Measurements from ENCODE around the gene TOR2A.

The TOR2A gene

GRCh38 chr9:127778280-127779135 lies 43.4 kb upstream of the TOR2A start, which contains the start of gene SH2D3C:
SH2D3C (minus strand) TSS chr9:127778666; CDS start chr9:127778627, 39 bp downstream.
- DNase-seq (ENCODE audit: low read depth), result peak; percentile 59
- TF ChIP-seq CTCF (IDR thresholded peaks at IDR 0.05; ENCODE audit: insufficient read depth, low read depth, low read length, missing control alignments), result no peak
- peak within 1 kb of the TSS; percentile 56 for H3K4me3 ChIP-seq (ENCODE audit: low read depth, low read length)

- peak; percentile 44 for DNase-seq (ENCODE audit: low read depth)
- no peak for TF ChIP-seq CTCF (IDR thresholded peaks at IDR 0.05; ENCODE audit: insufficient read depth, low read depth, low read length, missing control alignments)
- H3K4me3 ChIP-seq (ENCODE audit: low read depth, low read length), result peak overlapping the region; percentile 56
Observed at GRCh38 chr9:127777368-127777980, 42.4 kb upstream of the TOR2A start.

DNA sequence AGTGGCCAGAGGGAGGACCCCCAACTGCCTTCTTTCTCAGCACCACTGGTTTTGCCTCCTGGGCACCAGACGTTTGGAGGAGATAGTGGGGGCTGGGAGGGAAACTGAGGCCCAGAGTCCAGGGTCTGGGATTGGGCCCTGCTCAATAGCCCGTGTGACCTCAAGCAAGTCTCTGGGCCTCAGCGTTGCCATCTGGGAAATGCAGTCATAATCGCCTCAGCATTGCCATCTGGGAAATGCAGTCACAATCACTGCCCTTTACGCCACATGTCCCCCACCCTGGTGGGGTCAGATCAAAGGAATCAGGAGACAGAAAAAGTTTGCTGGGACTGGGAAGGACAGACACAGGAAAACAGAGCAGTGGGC lies 41.8 kb upstream of the TOR2A start:
- no peak for TF ChIP-seq CTCF (IDR thresholded peaks at IDR 0.05; ENCODE audit: insufficient read depth, low read depth, low read length, missing control alignments)
- peak overlapping the region; percentile 56 for H3K4me3 ChIP-seq (ENCODE audit: low read depth, low read length)
- peak; percentile 57 for DNase-seq (ENCODE audit: low read depth)

GRCh38 chr9:127776195-127776923 lies 41.3 kb upstream of the TOR2A start:
- H3K4me3 ChIP-seq (ENCODE audit: low read depth, low read length), result peak overlapping the region; percentile 56
- TF ChIP-seq CTCF (IDR thresholded peaks at IDR 0.05; ENCODE audit: insufficient read depth, low read depth, low read length, missing control alignments), result no peak
- peak; percentile 93 for DNase-seq (ENCODE audit: low read depth)

GRCh38 chr9:127773981-127774380 lies 38.9 kb upstream of the TOR2A start:
- TF ChIP-seq CTCF (IDR thresholded peaks at IDR 0.05; ENCODE audit: insufficient read depth, low read depth, low read length, missing control alignments), result no peak
- DNase-seq (ENCODE audit: low read depth), result no peak
- no peak overlapping the region for H3K4me3 ChIP-seq (ENCODE audit: low read depth, low read length)

GRCh38 chr9:127773272-127773671 lies 38.2 kb upstream of the TOR2A start:
- no peak overlapping the region for H3K4me3 ChIP-seq (ENCODE audit: low read depth, low read length)
- DNase-seq (ENCODE audit: low read depth), result no peak
- TF ChIP-seq CTCF (IDR thresholded peaks at IDR 0.05; ENCODE audit: insufficient read depth, low read depth, low read length, missing control alignments), result no peak
